ENCODE data around the gene RIMBP3C.
"Not testable (repeated sequence)": the region's sequence is repeated elsewhere in the genome, so short reads cannot be mapped to it uniquely, and the experiment has no call there.

Gene RIMBP3C

GRCh38 chr22:21551361-21551760, at the start of gene RIMBP3C:
RIMBP3C (minus strand) TSS chr22:21551461; CDS start chr22:21550976, 485 bp downstream.
- DNase-seq: not testable (repeated sequence)

- DNase-seq: no peak
These were observed 48.0 kb upstream of the RIMBP3C start for GRCh38 chr22:21599053-21599893.

- no peak for DNase-seq
These were observed 47.0 kb upstream of the RIMBP3C start for GRCh38 chr22:21598302-21598701.

- DNase-seq: not testable (repeated sequence)
These were observed 45.3 kb upstream of the RIMBP3C start for GRCh38 chr22:21596356-21597135.

GRCh38 chr22:21594865-21595452, 43.7 kb upstream of the RIMBP3C start:
- DNase-seq: no peak

- no peak for DNase-seq
These were observed 42.4 kb upstream of the RIMBP3C start for GRCh38 chr22:21593406-21594232.

GRCh38 chr22:21592422-21592821, 41.2 kb upstream of the RIMBP3C start:
- no peak for DNase-seq

- no peak for DNase-seq
These were observed 40.4 kb upstream of the RIMBP3C start for GRCh38 chr22:21591695-21592094.

- DNase-seq: no peak
These were observed 39.8 kb upstream of the RIMBP3C start for GRCh38 chr22:21590809-21591641.

- DNase-seq: no peak
These were observed 38.1 kb upstream of the RIMBP3C start for GRCh38 chr22:21589396-21589795.

GRCh38 chr22:21587803-21588611, 36.7 kb upstream of the RIMBP3C start:
- peak; percentile 33 for DNase-seq

GRCh38 chr22:21585389-21585788, 34.1 kb upstream of the RIMBP3C start:
- DNase-seq: no peak

- no peak for DNase-seq
These were observed 31.8 kb upstream of the RIMBP3C start for GRCh38 chr22:21582801-21583740.

GRCh38 chr22:21581009-21581713, 29.9 kb upstream of the RIMBP3C start:
- DNase-seq: not testable (repeated sequence)

- not testable (repeated sequence) for DNase-seq
These were observed 29.4 kb upstream of the RIMBP3C start for GRCh38 chr22:21580623-21581007.

- DNase-seq: no peak
These were observed 28.2 kb upstream of the RIMBP3C start for GRCh38 chr22:21579474-21579851.

GRCh38 chr22:21573750-21574494, 22.7 kb upstream of the RIMBP3C start:
- DNase-seq: no peak

- no peak for DNase-seq
These were observed 22.1 kb upstream of the RIMBP3C start for GRCh38 chr22:21573293-21573734.

Measured in stimulated activated CD4-positive, alpha-beta T cell treated with anti-CD3 and anti-CD28 coated beads, Interleukin-12 subunit alpha, Interleukin-12 subunit beta, amount 100 ng/mL, for 4 hours (primary cell).